AG08396 (cell line): ENCODE results near the gene POLDIP3.
"Not testable (repeated sequence)": the region's sequence is repeated elsewhere in the genome, so short reads cannot be mapped to it uniquely, and the experiment has no call there.

Experiments
- DNase-seq: peaks from one replicate; pipeline ENCODE4 v3.0.0; 2012; ENCODE audit warnings: low spot score, mixed read lengths

Gene POLDIP3

DNA sequence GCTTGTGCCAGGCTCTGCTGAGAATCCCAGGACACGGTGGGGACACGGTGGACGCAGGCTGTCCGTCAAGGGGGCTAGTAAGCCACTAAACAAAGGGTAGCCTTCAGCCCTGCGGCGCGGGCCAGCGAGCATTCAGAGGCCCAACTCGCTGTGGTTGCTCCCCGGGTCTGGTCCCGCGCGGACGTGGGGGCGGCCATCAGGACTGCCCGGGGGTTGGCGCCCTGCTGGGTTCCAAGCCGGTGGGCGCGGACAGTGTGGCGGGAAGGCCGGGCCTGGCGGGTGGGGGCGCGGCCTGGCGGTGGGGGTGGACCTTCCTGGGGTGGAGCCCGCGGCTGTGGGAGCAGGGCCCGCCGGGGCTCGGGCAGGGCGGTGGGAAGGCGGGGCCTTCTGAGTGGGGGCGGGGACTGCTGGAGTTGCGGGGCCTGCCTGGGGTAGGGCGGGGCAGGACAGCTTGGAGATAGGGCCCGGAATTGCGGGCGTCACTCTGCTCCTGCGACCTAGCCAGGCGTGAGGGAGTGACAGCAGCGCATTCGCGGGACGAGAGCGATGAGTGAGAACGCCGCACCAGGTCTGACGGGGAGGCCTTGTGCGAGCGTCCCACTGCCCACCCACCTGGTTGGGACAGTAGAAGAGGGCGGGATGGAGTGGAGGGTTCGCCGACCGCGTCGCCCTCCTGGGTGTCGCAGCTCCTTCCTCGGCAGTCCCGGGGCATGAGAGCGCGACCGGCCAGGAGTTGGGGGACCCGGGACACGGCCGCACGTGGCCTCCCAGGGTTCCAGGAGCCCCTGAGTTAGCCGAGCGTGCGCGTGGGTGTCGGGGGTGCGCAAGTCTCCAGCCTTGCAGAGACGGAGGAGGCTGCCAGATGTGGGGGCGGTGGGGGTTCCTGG is 61.0 kb downstream of the POLDIP3 start, which contains the start of gene SERHL2:
TSS of gene SERHL2 (plus strand) at position 482 of the 887 bp plus-strand sequence. CDS start at position 547, 65 bp downstream.
- peak; percentile 95 for DNase-seq

DNA sequence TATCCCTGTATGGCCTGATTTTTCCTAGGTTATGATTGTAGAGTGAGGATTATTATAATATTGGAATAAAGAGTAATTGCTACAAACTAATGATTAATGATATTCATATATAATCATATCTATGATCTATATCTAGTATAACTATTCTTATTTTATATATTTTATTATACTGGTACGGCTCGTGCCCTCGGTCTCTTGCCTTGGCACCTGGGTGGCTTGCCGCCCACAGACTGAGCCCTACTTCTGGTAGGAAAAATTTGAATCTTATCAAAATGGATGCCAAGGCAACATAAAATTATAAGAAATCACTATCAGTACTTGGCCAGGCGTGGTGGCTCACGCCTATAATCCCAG is 62.4 kb downstream of the POLDIP3 start:
- not testable (repeated sequence) for DNase-seq

DNA sequence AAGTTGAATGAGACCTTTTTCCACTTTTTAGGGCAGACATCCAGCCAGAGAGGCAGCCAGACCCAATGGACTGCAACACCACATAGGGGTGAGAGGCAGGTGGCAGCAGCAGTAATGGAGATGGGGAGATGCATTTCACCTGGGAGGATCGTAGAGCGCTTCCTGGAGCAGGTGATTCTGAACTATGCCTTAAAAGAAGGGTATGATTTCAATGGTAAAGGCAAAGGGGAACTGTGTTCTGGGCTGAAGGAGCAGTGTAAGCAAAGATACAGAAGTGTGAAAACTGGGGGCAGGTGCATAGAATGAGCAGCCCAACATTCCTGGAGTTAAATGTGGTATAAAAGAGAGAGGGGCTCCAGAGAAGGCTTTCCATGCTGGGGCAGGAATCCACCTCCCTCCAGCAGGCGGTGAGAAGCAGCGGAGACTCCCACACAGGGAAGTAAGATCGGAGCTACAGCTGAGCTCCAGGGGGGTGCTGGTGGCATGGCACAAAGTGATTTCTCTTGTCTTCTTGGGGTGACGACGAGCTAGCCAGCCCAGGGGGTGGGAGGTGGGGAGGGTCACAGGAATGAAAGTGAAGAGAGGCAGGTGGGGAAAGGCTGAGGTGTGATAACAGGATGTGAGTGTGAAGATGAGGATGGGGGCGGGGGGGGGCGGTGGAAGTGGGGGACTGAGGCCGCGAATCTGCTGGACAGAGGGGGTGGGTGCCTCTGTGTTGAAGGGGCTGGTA is 65.2 kb downstream of the POLDIP3 start:
- no peak for DNase-seq

DNA sequence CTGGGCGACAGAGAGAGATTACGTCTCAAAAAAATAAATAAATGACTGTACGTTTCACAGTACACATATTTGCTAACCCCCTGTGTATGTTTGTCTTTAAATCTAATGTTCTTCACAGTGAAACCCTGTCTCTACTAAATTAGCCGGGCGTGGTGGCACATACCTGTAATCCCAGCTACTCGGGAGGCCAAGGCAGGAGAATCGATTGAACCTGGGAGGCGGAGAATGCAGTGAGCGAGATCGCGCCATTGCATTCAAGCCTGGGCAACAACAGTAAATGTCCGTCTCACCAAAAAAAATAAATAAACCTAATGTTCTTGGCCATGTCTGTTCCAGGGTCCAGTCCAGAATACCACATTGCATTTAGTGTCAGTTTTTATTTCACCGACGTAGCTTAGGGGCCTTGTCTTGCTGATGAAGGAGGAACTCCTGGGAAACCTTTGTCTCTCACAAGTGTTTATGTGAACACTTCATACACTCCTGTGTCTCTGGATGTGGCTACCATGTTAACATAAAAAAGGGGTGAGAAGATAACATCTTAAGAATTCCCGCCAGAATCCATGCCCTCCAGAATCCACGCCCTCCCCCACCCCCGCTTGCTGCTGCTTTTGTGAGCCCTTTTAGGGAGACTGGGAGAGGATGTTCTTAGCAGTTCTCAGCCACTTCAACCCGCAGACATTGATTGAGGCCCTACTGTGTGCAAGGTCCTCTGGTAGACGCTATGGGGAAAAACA is 65.9 kb downstream of the POLDIP3 start:
- no peak for DNase-seq

DNA sequence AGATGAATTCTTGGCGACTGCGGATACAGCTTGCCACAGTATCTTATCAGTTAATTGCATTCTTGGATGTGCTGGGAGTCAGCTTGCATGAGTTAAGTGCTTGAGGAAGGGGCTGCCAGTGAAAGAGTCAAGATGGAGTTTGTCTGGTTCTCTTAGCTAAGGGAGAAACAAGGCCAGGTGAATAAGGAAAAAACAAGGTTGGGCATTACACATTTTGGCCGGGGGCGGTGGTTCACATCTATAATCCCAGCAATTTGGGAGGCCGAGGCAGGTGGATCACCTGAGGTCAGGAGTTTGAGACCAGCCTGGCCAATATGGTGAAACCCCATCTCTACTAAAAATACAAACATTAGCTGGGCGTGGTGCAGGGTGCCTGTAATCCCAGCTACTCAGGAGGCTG is 66.6 kb downstream of the POLDIP3 start:
- DNase-seq, result not testable (repeated sequence)

DNA sequence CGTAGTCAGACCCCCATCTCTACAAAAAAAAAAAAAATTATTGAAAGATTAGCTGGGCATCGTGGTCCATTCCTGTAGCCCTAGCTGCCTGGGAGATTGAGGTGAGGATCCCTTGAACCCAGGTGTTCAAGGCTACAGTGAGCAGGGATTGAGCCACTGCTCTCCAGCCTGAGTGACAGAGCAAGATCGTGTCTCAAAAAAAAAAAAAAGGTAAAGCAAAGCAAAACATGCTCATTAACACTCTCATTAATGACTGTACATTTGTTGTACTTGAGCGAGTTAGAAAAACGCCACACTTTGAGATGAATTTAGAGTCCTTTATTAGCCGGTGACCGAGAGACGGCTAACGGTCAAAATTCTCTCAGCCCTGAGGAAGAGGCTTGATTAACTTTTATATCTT is 67.1 kb downstream of the POLDIP3 start:
- no peak for DNase-seq

DNA sequence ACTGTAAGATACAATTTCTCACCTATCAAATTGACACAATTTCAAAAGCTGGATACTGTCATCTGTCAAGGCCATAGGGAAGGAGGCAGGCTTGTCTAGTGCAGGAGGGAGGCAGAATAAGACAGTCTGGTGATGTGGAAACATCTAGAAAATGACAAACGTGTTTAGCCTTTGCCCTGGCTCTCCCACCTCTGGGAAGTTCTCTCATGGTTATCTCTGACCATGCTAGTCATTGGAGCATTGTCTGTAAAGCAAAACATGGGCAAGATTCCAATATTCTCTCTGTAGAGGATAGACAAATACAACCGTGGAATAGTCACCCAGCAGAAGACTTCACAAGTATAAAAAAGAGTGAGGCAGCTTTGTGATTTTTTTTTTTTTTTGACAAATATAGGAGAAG is 70.0 kb downstream of the POLDIP3 start:
- no peak for DNase-seq

DNA sequence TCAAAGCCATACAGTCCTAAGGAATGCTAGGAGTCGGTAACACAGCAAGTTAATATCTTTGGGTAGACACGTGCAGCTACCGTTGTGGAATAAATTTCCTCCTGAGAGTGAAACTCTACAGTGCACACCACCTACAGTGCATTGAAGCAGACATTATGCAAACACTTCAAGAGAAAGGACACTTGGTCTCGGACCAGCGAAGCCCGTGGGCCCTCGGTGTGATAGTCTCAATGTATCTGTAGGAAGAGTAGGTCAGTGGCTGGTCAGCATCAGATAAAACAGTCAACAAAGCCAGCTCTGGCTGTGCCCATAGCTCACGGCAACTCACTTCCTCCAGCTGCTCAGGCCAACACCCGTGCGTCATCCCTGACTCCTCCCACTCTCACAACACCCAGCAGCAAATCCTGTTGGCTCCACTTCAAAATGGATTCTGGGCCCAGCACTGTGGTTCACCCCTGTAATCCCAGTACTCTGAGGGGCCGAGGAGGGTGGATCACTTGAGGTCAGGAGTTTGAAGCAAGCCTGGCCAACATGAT is 75.4 kb downstream of the POLDIP3 start:
- not testable (repeated sequence) for DNase-seq

DNA sequence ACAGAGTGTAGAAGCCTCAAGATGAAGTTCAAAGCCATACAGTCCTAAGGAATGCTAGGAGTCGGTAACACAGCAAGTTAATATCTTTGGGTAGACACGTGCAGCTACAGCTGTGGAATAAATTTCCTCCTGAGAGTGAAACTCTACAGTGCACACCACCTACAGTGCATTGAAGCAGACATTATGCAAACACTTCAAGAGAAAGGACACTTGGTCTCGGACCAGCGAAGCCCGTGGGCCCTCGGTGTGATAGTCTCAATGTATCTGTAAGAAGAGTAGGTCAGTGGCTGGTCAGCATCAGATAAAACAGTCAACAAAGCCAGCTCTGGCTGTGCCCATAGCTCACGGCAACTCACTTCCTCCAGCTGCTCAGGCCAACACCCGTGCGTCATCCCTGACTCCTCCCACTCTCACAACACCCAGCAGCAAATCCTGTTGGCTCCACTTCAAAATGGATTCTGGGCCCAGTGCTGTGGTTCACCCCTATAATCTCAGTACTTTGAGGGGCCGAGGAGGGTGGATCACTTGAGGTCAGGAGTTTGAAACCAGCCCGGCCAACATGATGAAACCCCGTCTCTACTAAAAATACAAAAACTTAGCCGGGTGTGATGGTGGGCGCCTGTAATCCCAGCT is 77.4 kb downstream of the POLDIP3 start:
- not testable (repeated sequence) for DNase-seq

DNA sequence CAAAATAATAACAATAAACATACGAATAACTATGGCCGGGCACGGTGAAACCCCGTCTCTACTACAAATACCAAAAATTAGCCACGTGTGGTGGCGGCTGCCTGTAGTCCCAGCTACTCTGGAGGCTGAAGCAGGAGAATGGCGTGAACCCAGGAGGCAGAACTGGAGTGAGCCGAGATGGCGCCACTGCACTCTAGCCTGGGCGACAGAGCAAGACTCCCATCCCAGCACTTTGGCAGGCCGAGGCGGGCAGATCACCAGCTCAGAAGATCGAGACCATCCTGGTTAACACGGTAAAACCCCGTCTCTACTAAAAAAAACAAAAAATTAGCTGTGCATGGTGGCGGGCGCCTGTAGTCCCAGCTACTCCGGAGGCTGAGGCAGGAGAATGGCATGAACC is 78.0 kb downstream of the POLDIP3 start:
- not testable (repeated sequence) for DNase-seq

DNA sequence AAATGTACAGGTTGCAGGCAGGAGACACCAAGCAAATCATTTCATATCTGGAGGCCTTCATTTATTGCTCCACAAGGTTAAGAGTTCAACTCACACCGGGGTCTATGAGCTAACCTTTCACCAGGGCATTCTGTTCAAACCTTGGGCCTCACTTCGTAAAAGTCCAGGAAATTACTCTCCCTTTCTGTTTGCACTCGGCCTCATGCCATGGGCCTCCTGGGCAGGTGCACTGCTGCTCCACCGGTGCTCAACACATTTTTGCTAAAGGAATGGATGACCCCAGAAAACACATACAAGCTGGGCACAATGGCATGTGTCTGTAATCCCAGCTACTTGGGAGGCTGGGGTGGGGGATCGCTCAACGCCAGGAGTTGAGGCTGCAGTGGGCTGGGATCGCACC is 78.5 kb downstream of the POLDIP3 start:
- no peak for DNase-seq

DNA sequence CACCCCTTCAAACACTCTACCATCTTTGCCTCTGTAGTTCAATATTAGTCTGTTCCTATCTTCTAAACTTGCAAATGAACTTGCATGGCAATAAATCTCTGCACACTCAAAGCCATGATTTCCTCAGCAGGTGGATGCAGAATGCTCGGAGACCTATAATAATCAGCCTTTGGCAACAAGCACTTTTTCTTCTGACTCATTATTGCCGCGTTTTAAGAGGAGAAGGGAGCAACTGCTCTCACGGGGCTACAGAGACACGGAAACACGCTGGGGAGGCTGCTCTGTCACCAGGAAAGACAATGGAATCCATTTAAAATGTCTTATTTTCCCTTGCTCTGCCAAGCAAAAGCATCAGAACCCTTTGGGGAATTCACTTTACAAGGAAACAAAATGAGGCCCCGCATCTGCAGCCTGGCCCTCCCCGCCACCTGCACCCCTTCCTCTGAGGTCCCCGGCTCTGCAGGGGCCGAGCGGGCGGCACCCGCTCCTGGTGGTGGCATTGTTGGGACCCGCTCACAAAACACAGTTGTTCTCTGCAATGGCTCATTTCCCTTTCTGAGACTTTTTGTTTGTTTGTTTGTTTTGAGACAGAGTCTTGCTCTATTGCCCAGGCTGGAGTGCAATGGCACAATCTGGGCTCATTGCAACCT is 79.5 kb downstream of the POLDIP3 start:
- not testable (repeated sequence) for DNase-seq
